C1 segment of cervical spinal cord (tissue), 14 donors: Measurements from ENCODE around the gene SP7.
"Not testable (repeated sequence)": the region's sequence is repeated elsewhere in the genome, so short reads cannot be mapped to it uniquely, and the experiment has no call there.

Source experiments
- DNase-seq, 14 donors: peaks; one replicate each; lab custom pipeline; 2025; lab: John Stamatoyannopoulos, UW

SP7 gene

GRCh38 chr12:53320352-53321195 is 15.6 kb downstream of the SP7 start:
- no peak for DNase-seq

GRCh38 chr12:53313996-53314395 is 22.2 kb downstream of the SP7 start:
- DNase-seq = no peak

GRCh38 chr12:53308276-53308675 is 27.9 kb downstream of the SP7 start:
- no peak for DNase-seq

- DNase-seq = no peak
Observed at GRCh38 chr12:53306826-53307225, 29.3 kb downstream of the SP7 start.

- DNase-seq = no peak
Observed at GRCh38 chr12:53302903-53303302, 33.3 kb downstream of the SP7 start.

GRCh38 chr12:53300187-53300586 is 36.0 kb downstream of the SP7 start:
- no peak for DNase-seq

GRCh38 chr12:53299454-53300180 is 36.5 kb downstream of the SP7 start, which contains the start of gene MYG1:
MYG1 (plus strand) TSS chr12:53299695; CDS start chr12:53299738, 43 bp downstream.
- DNase-seq = peak; percentile 29 to 89 (median 82)

- DNase-seq = peak in 1 of 14 donors; percentile 46
Observed at GRCh38 chr12:53299101-53299453, 37.1 kb downstream of the SP7 start.

- DNase-seq = no peak
Observed at GRCh38 chr12:53298164-53298563, 38.0 kb downstream of the SP7 start.

- DNase-seq = not testable (repeated sequence)
Observed at GRCh38 chr12:53297106-53297505, 39.0 kb downstream of the SP7 start.

- DNase-seq = no peak
Observed at GRCh38 chr12:53295891-53296219, 40.3 kb downstream of the SP7 start.

- DNase-seq = peak in 13 of 14 donors; percentile 20 to 90 (median 79)
Observed at GRCh38 chr12:53295070-53295890, 40.9 kb downstream of the SP7 start, which contains the start of gene PFDN5. PFDN5 (plus strand) TSS chr12:53295542; CDS start chr12:53295568, 26 bp downstream.

- no peak for DNase-seq
Observed at GRCh38 chr12:53292426-53292825, 43.7 kb downstream of the SP7 start.

GRCh38 chr12:53290661-53291060 is 45.5 kb downstream of the SP7 start:
- DNase-seq = no peak

GRCh38 chr12:53289891-53290290 is 46.3 kb downstream of the SP7 start:
- no peak for DNase-seq

GRCh38 chr12:53288322-53288721 is 47.8 kb downstream of the SP7 start:
- no peak for DNase-seq

- peak in 7 of 14 donors; percentile 0 to 54 (median 18) for DNase-seq
Observed at GRCh38 chr12:53287741-53288216, 48.4 kb downstream of the SP7 start.

- no peak for DNase-seq
Observed at GRCh38 chr12:53286448-53286847, 49.7 kb downstream of the SP7 start.

- DNase-seq = no peak
Observed at GRCh38 chr12:53279888-53280498, 56.2 kb downstream of the SP7 start.

GRCh38 chr12:53279283-53279869 is 56.8 kb downstream of the SP7 start:
- DNase-seq = no peak

- DNase-seq = no peak
Observed at GRCh38 chr12:53277981-53278380, 58.2 kb downstream of the SP7 start.
